OCI-LY3 (cell line): ENCODE data around the gene CALHM3.

Source experiments
- EZH2phosphoT487 ChIP-seq: fragments of 200-600 bp; shearing (Covaris generic); IDR thresholded peaks from 2 replicates; pipeline ENCODE4 v1.6.1; 2018; ENCODE audit warnings: antibody characterized with exemption, mixed run types, low read depth
- TF ChIP-seq, protein P1 (sequence below): fragments of 200-600, 300-600 bp; sonication (generic); IDR thresholded peaks from 2 replicates; pipeline ENCODE4 v1.5.1; 2014; ENCODE audit warnings: antibody characterized with exemption, low read length, low read depth

DNA sequence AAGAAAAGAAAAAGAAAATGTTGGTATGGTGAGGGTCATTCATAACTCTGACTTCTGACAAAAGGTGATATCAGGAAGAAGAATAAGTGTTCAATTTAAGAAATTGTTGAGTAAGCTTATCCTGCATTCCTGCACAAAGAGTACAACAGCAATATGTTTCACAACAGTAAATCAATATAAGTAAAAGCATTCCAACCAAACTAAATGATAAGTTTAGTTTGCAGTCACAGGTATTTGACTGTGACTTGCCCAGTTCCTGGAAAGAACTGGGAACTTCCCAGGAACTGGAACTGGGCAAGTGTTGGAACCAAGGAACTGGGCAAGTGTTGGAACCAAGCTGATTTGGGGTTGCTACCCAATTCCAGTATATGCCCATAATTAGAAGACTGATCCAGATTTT, 49.5 kb upstream of the CALHM3 start:
- TF ChIP-seq, protein P1, sequence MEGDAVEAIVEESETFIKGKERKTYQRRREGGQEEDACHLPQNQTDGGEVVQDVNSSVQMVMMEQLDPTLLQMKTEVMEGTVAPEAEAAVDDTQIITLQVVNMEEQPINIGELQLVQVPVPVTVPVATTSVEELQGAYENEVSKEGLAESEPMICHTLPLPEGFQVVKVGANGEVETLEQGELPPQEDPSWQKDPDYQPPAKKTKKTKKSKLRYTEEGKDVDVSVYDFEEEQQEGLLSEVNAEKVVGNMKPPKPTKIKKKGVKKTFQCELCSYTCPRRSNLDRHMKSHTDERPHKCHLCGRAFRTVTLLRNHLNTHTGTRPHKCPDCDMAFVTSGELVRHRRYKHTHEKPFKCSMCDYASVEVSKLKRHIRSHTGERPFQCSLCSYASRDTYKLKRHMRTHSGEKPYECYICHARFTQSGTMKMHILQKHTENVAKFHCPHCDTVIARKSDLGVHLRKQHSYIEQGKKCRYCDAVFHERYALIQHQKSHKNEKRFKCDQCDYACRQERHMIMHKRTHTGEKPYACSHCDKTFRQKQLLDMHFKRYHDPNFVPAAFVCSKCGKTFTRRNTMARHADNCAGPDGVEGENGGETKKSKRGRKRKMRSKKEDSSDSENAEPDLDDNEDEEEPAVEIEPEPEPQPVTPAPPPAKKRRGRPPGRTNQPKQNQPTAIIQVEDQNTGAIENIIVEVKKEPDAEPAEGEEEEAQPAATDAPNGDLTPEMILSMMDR, result no peak
- no peak for TF ChIP-seq EZH2phosphoT487
